ENCODE data around the gene ZNF281.

GRCh38 chr1:200454425-200454824, 44.6 kb upstream of the ZNF281 start:
- TF ChIP-seq MAX (IDR thresholded peaks at IDR 0.05) (no peak), RAD21 (IDR thresholded peaks at IDR 0.05; ENCODE audit: low read depth) (no peak), SP1 (IDR thresholded peaks at IDR 0.05; ENCODE audit: low read depth) (no peak), CTCF (IDR thresholded peaks at IDR 0.05 in 2 of 3, conservative IDR thresholded peaks at IDR 0.05 in 1 of 3; ENCODE audit: borderline replicate concordance in 1 of 3, insufficient read depth in 1 of 3, low read depth in 2 of 3, low read length in 2 of 3) (no peak), SRF (IDR thresholded peaks at IDR 0.05; ENCODE audit: low read depth) (no peak), EZH2phosphoT487 (IDR thresholded peaks at IDR 0.05; ENCODE audit: borderline replicate concordance) (no peak), POLR2A (IDR thresholded peaks at IDR 0.05; ENCODE audit: borderline replicate concordance, extremely low read depth, insufficient read depth, insufficient read length) (no peak), CEBPB (IDR thresholded peaks at IDR 0.05; ENCODE audit: low read depth) (no peak), EZH2 (IDR thresholded peaks at IDR 0.05) (no peak), REST (IDR thresholded peaks at IDR 0.05; ENCODE audit: low read depth) (no peak)

Measured in HCT116 (cell line).